ENCODE data around the gene KIAA1755. TPM values are rescaled to one million over a fixed set of nuclear protein-coding genes. Genes with fewer than 3 reads are reported as not detected.

KIAA1755 gene
- total RNA-seq, 1 donor from 2014 or later, result 0.22 TPM

DNA sequence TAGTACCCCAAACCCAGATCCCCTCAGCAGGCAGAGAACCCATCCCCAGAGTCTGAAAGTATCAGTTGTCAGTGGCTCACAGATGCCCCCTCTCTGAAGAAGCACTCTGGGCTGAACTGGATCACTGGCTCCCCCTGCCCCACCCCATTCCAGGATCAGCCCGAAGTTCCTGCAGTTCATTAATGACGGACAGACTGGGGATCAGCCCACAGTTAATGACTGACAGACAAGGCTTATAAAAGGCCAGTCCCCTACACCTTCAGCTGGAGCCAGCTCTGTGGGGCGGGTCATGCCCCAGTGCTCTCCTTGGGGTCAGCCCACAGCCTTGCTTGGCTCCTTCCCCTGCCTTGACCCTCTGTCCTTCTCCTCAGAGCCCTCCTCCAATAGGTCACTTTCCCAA, 21.7 kb downstream of the KIAA1755 start:
- H3K4me3 ChIP-seq, result no peak overlapping the region
- DNase-seq (ENCODE audit: low spot score), result no peak
- no peak overlapping the region for H3K4me2 ChIP-seq
- Mint-ChIP-seq H3K27me3 (ENCODE audit: insufficient read depth, low read depth) (peaks cover 2% of the 10 kb centered on the region), H3K9me3 (peaks cover 24% of the 10 kb centered on the region), H3K36me3 (peaks cover 6% of the 10 kb centered on the region), H3K4me3 (no peak overlapping the region), H3K4me1 (no peaks in the 10 kb centered on the region), H3K27ac (no peak overlapping the region)
- no peaks in the 10 kb centered on the region for H4K20me1 ChIP-seq (ENCODE audit: low read depth)
- no peak overlapping the region for H3K27ac ChIP-seq
- no peaks in the 10 kb centered on the region for H3F3A ChIP-seq (ENCODE audit: low read depth)
- TF ChIP-seq EZH2 (IDR thresholded peaks at IDR 0.05) (no peak), EZH2phosphoT487 (IDR thresholded peaks at IDR 0.05) (no peak)
- TF ChIP-seq, protein P1, sequence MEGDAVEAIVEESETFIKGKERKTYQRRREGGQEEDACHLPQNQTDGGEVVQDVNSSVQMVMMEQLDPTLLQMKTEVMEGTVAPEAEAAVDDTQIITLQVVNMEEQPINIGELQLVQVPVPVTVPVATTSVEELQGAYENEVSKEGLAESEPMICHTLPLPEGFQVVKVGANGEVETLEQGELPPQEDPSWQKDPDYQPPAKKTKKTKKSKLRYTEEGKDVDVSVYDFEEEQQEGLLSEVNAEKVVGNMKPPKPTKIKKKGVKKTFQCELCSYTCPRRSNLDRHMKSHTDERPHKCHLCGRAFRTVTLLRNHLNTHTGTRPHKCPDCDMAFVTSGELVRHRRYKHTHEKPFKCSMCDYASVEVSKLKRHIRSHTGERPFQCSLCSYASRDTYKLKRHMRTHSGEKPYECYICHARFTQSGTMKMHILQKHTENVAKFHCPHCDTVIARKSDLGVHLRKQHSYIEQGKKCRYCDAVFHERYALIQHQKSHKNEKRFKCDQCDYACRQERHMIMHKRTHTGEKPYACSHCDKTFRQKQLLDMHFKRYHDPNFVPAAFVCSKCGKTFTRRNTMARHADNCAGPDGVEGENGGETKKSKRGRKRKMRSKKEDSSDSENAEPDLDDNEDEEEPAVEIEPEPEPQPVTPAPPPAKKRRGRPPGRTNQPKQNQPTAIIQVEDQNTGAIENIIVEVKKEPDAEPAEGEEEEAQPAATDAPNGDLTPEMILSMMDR (IDR thresholded peaks at IDR 0.05), result no peak
- H3K27me3 ChIP-seq, result no peaks in the 10 kb centered on the region
- H3K79me2 ChIP-seq (ENCODE audit: low read depth), result no peaks in the 10 kb centered on the region
- H3K9me3 ChIP-seq (ENCODE audit: low read depth), result peaks cover 10% of the 10 kb centered on the region
- no peak overlapping the region for H3K9ac ChIP-seq
- no peaks in the 10 kb centered on the region for H3K4me1 ChIP-seq
- H2AFZ ChIP-seq (replicated peaks), result no peak overlapping the region
- no peaks in the 10 kb centered on the region for H3K36me3 ChIP-seq

DNA sequence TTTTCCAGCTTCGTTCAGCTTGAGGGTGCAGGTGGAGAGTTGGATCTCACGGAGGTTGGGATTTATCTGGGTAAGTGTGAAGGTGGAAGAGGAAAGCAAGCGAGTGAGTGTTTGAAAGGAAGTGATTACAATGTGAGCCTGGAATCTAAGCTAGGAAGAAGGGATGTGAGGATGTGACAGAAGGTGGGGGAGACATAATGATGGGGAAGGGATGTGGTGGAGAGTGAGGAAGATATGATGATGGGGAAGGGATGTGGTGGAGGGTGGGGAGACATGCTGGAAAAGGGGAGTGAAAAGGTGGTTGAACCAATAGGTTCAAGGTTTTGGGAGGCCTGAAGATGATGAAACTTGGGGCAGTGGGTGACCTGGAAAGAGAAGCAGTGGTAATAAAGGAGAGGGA, 23.2 kb downstream of the KIAA1755 start:
- Mint-ChIP-seq H3K4me1 (no peaks in the 10 kb centered on the region), H3K27me3 (ENCODE audit: insufficient read depth, low read depth) (peaks cover 2% of the 10 kb centered on the region)
- no peak overlapping the region for H3K27ac ChIP-seq

DNA sequence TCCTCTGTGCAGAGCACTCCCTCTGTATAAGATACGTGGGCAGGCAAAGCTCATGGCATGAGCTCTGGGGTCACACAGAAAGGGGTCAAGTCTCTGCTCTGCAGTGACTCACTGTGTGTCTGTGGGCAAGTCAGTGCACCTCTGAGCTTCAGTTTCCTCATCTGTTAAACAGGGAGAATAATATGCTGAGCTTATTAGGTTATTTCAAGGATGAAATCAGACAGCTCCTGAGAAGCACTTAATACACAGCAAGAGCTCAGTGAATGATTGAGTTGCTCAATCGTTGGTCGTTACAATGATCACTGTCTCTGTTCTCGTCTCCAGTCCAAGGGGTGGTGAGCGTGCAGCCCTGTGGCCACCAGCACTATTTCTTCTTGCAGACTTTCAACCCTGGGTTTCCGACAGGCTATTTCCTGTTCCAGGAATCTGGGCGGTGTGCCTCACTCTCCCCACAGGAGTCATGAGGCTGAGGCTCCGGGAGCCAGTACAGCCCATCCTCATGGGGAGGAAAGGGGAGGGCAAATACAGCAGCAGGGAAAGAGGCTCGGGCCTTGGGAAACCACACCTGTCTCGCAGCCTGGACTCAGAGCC, 28.9 kb downstream of the KIAA1755 start:
- Histone ChIP-seq H3K4me1 (no peaks in the 10 kb centered on the region), H2AFZ (replicated peaks) (no peak overlapping the region), H3K27me3 (no peaks in the 10 kb centered on the region), H3K79me2 (ENCODE audit: low read depth) (no peaks in the 10 kb centered on the region), H3K9ac (no peak overlapping the region), H3K36me3 (no peaks in the 10 kb centered on the region), H3K4me3 (no peak overlapping the region), H3F3A (ENCODE audit: low read depth) (no peaks in the 10 kb centered on the region), H3K4me2 (no peak overlapping the region), H3K27ac (no peak overlapping the region), H4K20me1 (ENCODE audit: low read depth) (no peaks in the 10 kb centered on the region), H3K9me3 (ENCODE audit: low read depth) (no peaks in the 10 kb centered on the region)
- peak overlapping the region; percentile 39 for H3K27ac Mint-ChIP-seq
- H3K27me3 Mint-ChIP-seq (ENCODE audit: insufficient read depth, low read depth), result peaks cover 2% of the 10 kb centered on the region
- H3K36me3 Mint-ChIP-seq, result no peaks in the 10 kb centered on the region
- H3K4me3 Mint-ChIP-seq, result no peak overlapping the region
- H3K9me3 Mint-ChIP-seq, result no peaks in the 10 kb centered on the region
- TF ChIP-seq, protein P1 (IDR thresholded peaks at IDR 0.05), result no peak
- no peak for TF ChIP-seq EZH2 (IDR thresholded peaks at IDR 0.05)
- no peak for TF ChIP-seq EZH2phosphoT487 (IDR thresholded peaks at IDR 0.05)
- H3K4me1 Mint-ChIP-seq, result no peaks in the 10 kb centered on the region
- DNase-seq (ENCODE audit: low spot score), result no peak

More for the DNA sequence above, 23.2 kb downstream of the KIAA1755 start:
- H3K4me3 Mint-ChIP-seq, result no peak overlapping the region
- TF ChIP-seq, protein P1 (IDR thresholded peaks at IDR 0.05), result no peak
- TF ChIP-seq EZH2phosphoT487 (IDR thresholded peaks at IDR 0.05) (no peak), EZH2 (IDR thresholded peaks at IDR 0.05) (no peak)
- H3K9me3 ChIP-seq (ENCODE audit: low read depth), result peaks cover under 1% of the 10 kb centered on the region
- no peaks in the 10 kb centered on the region for H4K20me1 ChIP-seq (ENCODE audit: low read depth)
- H3K4me3 ChIP-seq, result no peak overlapping the region
- no peak overlapping the region for H2AFZ ChIP-seq (replicated peaks)
- no peak overlapping the region for H3K27ac Mint-ChIP-seq
- no peak overlapping the region for H3K9ac ChIP-seq
- H3K36me3 Mint-ChIP-seq, result peaks cover 2% of the 10 kb centered on the region
- H3F3A ChIP-seq (ENCODE audit: low read depth), result no peaks in the 10 kb centered on the region
- DNase-seq (ENCODE audit: low spot score), result no peak
- H3K36me3 ChIP-seq, result no peaks in the 10 kb centered on the region
- no peaks in the 10 kb centered on the region for H3K4me1 ChIP-seq
- H3K4me2 ChIP-seq, result no peak overlapping the region
- H3K9me3 Mint-ChIP-seq, result peaks cover 12% of the 10 kb centered on the region
- no peaks in the 10 kb centered on the region for H3K79me2 ChIP-seq (ENCODE audit: low read depth)
- H3K27me3 ChIP-seq, result no peaks in the 10 kb centered on the region

Data from neural progenitor cell (in vitro differentiated cells).